Stimulated activated CD4-positive, alpha-beta T cell treated with anti-CD3 and anti-CD28 coated beads, Interleukin-4, amount 100 ng/mL, for 4 hours (primary cell): ENCODE data around the gene ITIH4.

Experiments
- DNase-seq, 2 experiments: peaks; one replicate each; pipeline ENCODE4 v3.0.0-alpha.2; 2020

Gene ITIH4

GRCh38 chr3:52847726-52848125, 17.3 kb upstream of the ITIH4 start:
- no peak for DNase-seq

- DNase-seq = no peak
These were observed 16.8 kb upstream of the ITIH4 start for GRCh38 chr3:52847241-52847640.

GRCh38 chr3:52846432-52846965, 16.0 kb upstream of the ITIH4 start:
- DNase-seq = no peak

- DNase-seq = peak in 1 of 2 experiments; percentile 23
These were observed 15.4 kb upstream of the ITIH4 start for GRCh38 chr3:52845691-52846431.

GRCh38 chr3:52845157-52845556, 14.7 kb upstream of the ITIH4 start:
- no peak for DNase-seq

- DNase-seq = no peak
These were observed 14.0 kb upstream of the ITIH4 start for GRCh38 chr3:52844290-52844975.

GRCh38 chr3:52843881-52844280, 13.4 kb upstream of the ITIH4 start:
- no peak for DNase-seq

GRCh38 chr3:52843108-52843865, 12.8 kb upstream of the ITIH4 start:
- no peak for DNase-seq

GRCh38 chr3:52842424-52842823, 12.0 kb upstream of the ITIH4 start:
- DNase-seq = no peak

- DNase-seq = no peak
These were observed 11.5 kb upstream of the ITIH4 start for GRCh38 chr3:52841981-52842340.

- no peak for DNase-seq
These were observed 10.9 kb upstream of the ITIH4 start for GRCh38 chr3:52841211-52841980.

GRCh38 chr3:52839892-52840545, 9.5 kb upstream of the ITIH4 start:
- no peak for DNase-seq

GRCh38 chr3:52839268-52839575, 8.8 kb upstream of the ITIH4 start:
- no peak for DNase-seq

GRCh38 chr3:52838561-52839267, 8.2 kb upstream of the ITIH4 start:
- DNase-seq = no peak

GRCh38 chr3:52836986-52837385, 6.5 kb upstream of the ITIH4 start:
- no peak for DNase-seq

GRCh38 chr3:52836471-52836845, 6.0 kb upstream of the ITIH4 start:
- DNase-seq = no peak

GRCh38 chr3:52835766-52836470, 5.4 kb upstream of the ITIH4 start:
- DNase-seq = no peak

- no peak for DNase-seq
These were observed 4.5 kb upstream of the ITIH4 start, which contains the start of gene MUSTN1 for GRCh38 chr3:52834871-52835501. TSS of gene MUSTN1 (minus strand) at chr3:52835019. CDS start at chr3:52834948, 71 bp downstream.

GRCh38 chr3:52833202-52833601, 2.7 kb upstream of the ITIH4 start:
- DNase-seq = no peak

GRCh38 chr3:52831500-52832301, 1.2 kb upstream of the ITIH4 start:
- no peak for DNase-seq
